ENCODE data around the gene SLCO2B1. TPM values are rescaled to one million over a fixed set of nuclear protein-coding genes. Genes with fewer than 3 reads are reported as not detected.
A peak's percentile ranks its signal among the peaks of the same experiment; 100 is the strongest.

SLCO2B1 gene
- total RNA-seq, 1 experiment from 2014 or later, result not detected

GRCh38 chr11:75198278-75198973, 47.5 kb downstream of the SLCO2B1 start:
- ChIA-PET CTCF (interaction anchor here (1.0 to 3.1 kb wide), 4 partner anchors 9 to 269 kb away, joined by 4 to 20 read pairs (median 4); no protein-coding TSS in a partner anchor), POLR2A (no interaction called here)
- peaks cover 5% of the 10 kb centered on the region for H3K4me1 Mint-ChIP-seq (ENCODE audit: insufficient read depth, unreplicated experiment)
- no peak for TF ChIP-seq CTCF (IDR thresholded peaks at IDR 0.05; ENCODE audit: unreplicated experiment)
- peak; percentile 62 for DNase-seq (ENCODE audit: unreplicated experiment)
- no peaks in the 10 kb centered on the region for H3K9me3 Mint-ChIP-seq (ENCODE audit: unreplicated experiment)
- intact Hi-C loops (cut with micrococcal nuclease), result loop anchor here (5.0 kb wide), 1 partner anchor 41 kb away; no protein-coding TSS in a partner anchor
- H3K36me3 Mint-ChIP-seq (ENCODE audit: insufficient read depth, unreplicated experiment), result no peaks in the 10 kb centered on the region
- BruUV-seq (replicated peaks), result no TSS peak
- no peak overlapping the region for H3K27ac Mint-ChIP-seq (ENCODE audit: low read depth, unreplicated experiment)
- H3K4me3 Mint-ChIP-seq (ENCODE audit: unreplicated experiment), result no peak overlapping the region
- H3K27me3 Mint-ChIP-seq (ENCODE audit: insufficient read depth, unreplicated experiment), result peaks cover 41% of the 10 kb centered on the region

- no TSS peak for BruUV-seq (replicated peaks)
- H3K36me3 Mint-ChIP-seq (ENCODE audit: insufficient read depth, unreplicated experiment), result no peaks in the 10 kb centered on the region
These were observed 48.6 kb downstream of the SLCO2B1 start for GRCh38 chr11:75199412-75199955.

GRCh38 chr11:75200051-75200450, 49.1 kb downstream of the SLCO2B1 start:
- Mint-ChIP-seq H3K27ac (ENCODE audit: low read depth, unreplicated experiment) (no peak overlapping the region), H3K4me1 (ENCODE audit: insufficient read depth, unreplicated experiment) (peaks cover 5% of the 10 kb centered on the region), H3K4me3 (ENCODE audit: unreplicated experiment) (no peak overlapping the region), H3K9me3 (ENCODE audit: unreplicated experiment) (no peaks in the 10 kb centered on the region), H3K36me3 (ENCODE audit: insufficient read depth, unreplicated experiment) (no peaks in the 10 kb centered on the region), H3K27me3 (ENCODE audit: insufficient read depth, unreplicated experiment) (peaks cover 35% of the 10 kb centered on the region)
- no TSS peak for BruUV-seq (replicated peaks)
- no peak for DNase-seq (ENCODE audit: unreplicated experiment)
- TF ChIP-seq CTCF (IDR thresholded peaks at IDR 0.05; ENCODE audit: unreplicated experiment), result no peak
- POLR2A ChIA-PET, result no interaction called here
- intact Hi-C loops (cut with micrococcal nuclease), result no loop called here
- CTCF ChIA-PET, result interaction anchor here (0.8 to 3.1 kb wide), 2 partner anchors 59 to 176 kb away, joined by 3 to 20 read pairs; no protein-coding TSS in a partner anchor

More at GRCh38 chr11:75199412-75199955, 48.6 kb downstream of the SLCO2B1 start:
- H3K4me1 Mint-ChIP-seq (ENCODE audit: insufficient read depth, unreplicated experiment), result peaks cover 5% of the 10 kb centered on the region
- ChIA-PET CTCF (interaction anchor here (0.8 to 3.1 kb wide), 4 partner anchors 8 to 177 kb away, joined by 3 to 20 read pairs (median 4); no protein-coding TSS in a partner anchor), POLR2A (no interaction called here)
- no peak for DNase-seq (ENCODE audit: unreplicated experiment)
- H3K27me3 Mint-ChIP-seq (ENCODE audit: insufficient read depth, unreplicated experiment), result peaks cover 41% of the 10 kb centered on the region
- intact Hi-C loops (cut with micrococcal nuclease), result loop anchor here (5.0 kb wide), 1 partner anchor 42 kb away; no protein-coding TSS in a partner anchor
- no peak for TF ChIP-seq CTCF (IDR thresholded peaks at IDR 0.05; ENCODE audit: unreplicated experiment)
- no peaks in the 10 kb centered on the region for H3K9me3 Mint-ChIP-seq (ENCODE audit: unreplicated experiment)
- H3K27ac Mint-ChIP-seq (ENCODE audit: low read depth, unreplicated experiment), result no peak overlapping the region
- H3K4me3 Mint-ChIP-seq (ENCODE audit: unreplicated experiment), result no peak overlapping the region

GRCh38 chr11:75200531-75200930, 49.6 kb downstream of the SLCO2B1 start:
- H3K4me1 Mint-ChIP-seq (ENCODE audit: insufficient read depth, unreplicated experiment), result peaks cover 5% of the 10 kb centered on the region
- no TSS peak for BruUV-seq (replicated peaks)
- H3K4me3 Mint-ChIP-seq (ENCODE audit: unreplicated experiment), result no peak overlapping the region
- CTCF ChIA-PET, result interaction anchor here (0.8 to 3.1 kb wide), 2 partner anchors 60 to 176 kb away, joined by 3 to 20 read pairs; no protein-coding TSS in a partner anchor
- H3K36me3 Mint-ChIP-seq (ENCODE audit: insufficient read depth, unreplicated experiment), result no peaks in the 10 kb centered on the region
- H3K9me3 Mint-ChIP-seq (ENCODE audit: unreplicated experiment), result no peaks in the 10 kb centered on the region
- peaks cover 32% of the 10 kb centered on the region for H3K27me3 Mint-ChIP-seq (ENCODE audit: insufficient read depth, unreplicated experiment)
- TF ChIP-seq CTCF (IDR thresholded peaks at IDR 0.05; ENCODE audit: unreplicated experiment), result no peak
- H3K27ac Mint-ChIP-seq (ENCODE audit: low read depth, unreplicated experiment), result no peak overlapping the region
- POLR2A ChIA-PET, result no interaction called here
- intact Hi-C loops (cut with micrococcal nuclease), result no loop called here
- no peak for DNase-seq (ENCODE audit: unreplicated experiment)

All from MCF 10A (cell line).